ENCODE results near the gene RAD51B.
A peak's percentile ranks its signal among the peaks of the same experiment; 100 is the strongest.

RAD51B gene

GRCh38 chr14:68132563-68133121 is 313.1 kb downstream of the RAD51B start:
- Histone ChIP-seq H3K27me3 (ENCODE audit: control insufficient read depth in 5 of 5, insufficient read depth in 4 of 5, low read length in 5 of 5) (no peaks in the 10 kb centered on the region), H3K4me3 (ENCODE audit: low read depth in 1 of 5, low read length in 5 of 5) (no peak overlapping the region), H3K36me3 (ENCODE audit: control insufficient read depth in 5 of 5, insufficient read depth in 5 of 5, low read length in 5 of 5) (no peaks in the 10 kb centered on the region), H3K4me1 (ENCODE audit: control insufficient read depth in 5 of 5, insufficient read depth in 5 of 5, low read length in 5 of 5) (peaks cover 0 to 2% (median 0%) of the 10 kb centered on the region in 5 donors), H3K27ac (ENCODE audit: low read depth, low read length) (no peak overlapping the region), H3K9ac (ENCODE audit: low read length in 5 of 5) (no peak overlapping the region), H3K9me3 (ENCODE audit: control insufficient read depth in 5 of 5, low read length in 5 of 5) (no peaks in the 10 kb centered on the region)

DNA sequence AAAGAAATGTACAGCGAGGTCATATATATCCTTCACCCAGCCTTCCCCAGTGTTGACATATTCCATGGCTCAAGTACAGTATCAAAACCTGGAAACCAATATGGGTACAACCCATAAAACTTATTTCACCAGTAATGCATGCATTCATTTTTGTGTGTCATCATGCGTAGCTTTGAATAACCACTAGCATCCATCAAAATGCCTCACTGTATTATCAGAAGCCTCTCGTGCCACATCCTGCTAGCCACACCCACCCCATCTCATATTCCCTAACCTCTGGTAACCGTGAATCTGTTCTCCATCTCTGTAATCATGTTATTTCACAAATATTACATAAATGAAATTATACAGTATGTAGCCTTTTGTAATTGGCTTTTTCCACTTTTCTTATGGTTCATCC is 314.3 kb downstream of the RAD51B start:
- peaks cover 0 to 6% (median 3%) of the 10 kb centered on the region in 5 donors for H3K4me1 ChIP-seq (ENCODE audit: control insufficient read depth in 5 of 5, insufficient read depth in 5 of 5, low read length in 5 of 5)

DNA sequence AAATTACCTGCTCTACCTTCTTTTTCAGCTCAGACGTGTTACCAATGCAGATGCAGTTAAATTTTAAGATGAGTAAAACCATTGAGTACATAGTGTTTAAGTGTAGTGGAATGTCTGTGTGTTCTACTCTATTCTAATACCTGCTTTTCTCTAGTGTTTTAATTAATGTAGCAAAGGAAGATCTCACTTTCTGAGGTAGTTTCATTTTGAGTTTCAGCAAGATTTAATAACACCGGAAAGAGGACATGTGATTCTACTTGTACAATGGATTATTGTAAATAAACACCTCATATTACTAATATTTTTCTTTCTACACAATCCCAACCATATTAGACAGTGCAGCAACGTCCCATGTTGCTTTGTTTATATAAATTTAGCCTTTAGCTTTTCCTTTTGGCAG is 315.4 kb downstream of the RAD51B start:
- Histone ChIP-seq H3K27ac (ENCODE audit: low read depth, low read length) (no peak overlapping the region), H3K4me1 (ENCODE audit: control insufficient read depth in 5 of 5, insufficient read depth in 5 of 5, low read length in 5 of 5) (peaks cover 0 to 11% (median 6%) of the 10 kb centered on the region in 5 donors), H3K27me3 (ENCODE audit: control insufficient read depth in 5 of 5, insufficient read depth in 4 of 5, low read length in 5 of 5) (no peaks in the 10 kb centered on the region), H3K9ac (ENCODE audit: low read length in 5 of 5) (no peak overlapping the region), H3K36me3 (ENCODE audit: control insufficient read depth in 5 of 5, insufficient read depth in 5 of 5, low read length in 5 of 5) (no peaks in the 10 kb centered on the region), H3K4me3 (ENCODE audit: low read depth in 1 of 5, low read length in 5 of 5) (no peak overlapping the region), H3K9me3 (ENCODE audit: control insufficient read depth in 5 of 5, low read length in 5 of 5) (no peaks in the 10 kb centered on the region)

More for the DNA sequence above, 314.3 kb downstream of the RAD51B start:
- Histone ChIP-seq H3K27me3 (ENCODE audit: control insufficient read depth in 5 of 5, insufficient read depth in 4 of 5, low read length in 5 of 5) (no peaks in the 10 kb centered on the region), H3K36me3 (ENCODE audit: control insufficient read depth in 5 of 5, insufficient read depth in 5 of 5, low read length in 5 of 5) (no peaks in the 10 kb centered on the region), H3K4me3 (ENCODE audit: low read depth in 1 of 5, low read length in 5 of 5) (no peak overlapping the region), H3K9me3 (ENCODE audit: control insufficient read depth in 5 of 5, low read length in 5 of 5) (no peaks in the 10 kb centered on the region), H3K27ac (ENCODE audit: low read depth, low read length) (no peak overlapping the region), H3K9ac (ENCODE audit: low read length in 5 of 5) (no peak overlapping the region)

- H3K4me3 ChIP-seq (ENCODE audit: low read depth in 1 of 5, low read length in 5 of 5), result no peak overlapping the region
- H3K9me3 ChIP-seq (ENCODE audit: control insufficient read depth in 5 of 5, low read length in 5 of 5), result no peaks in the 10 kb centered on the region
- no peak overlapping the region for H3K9ac ChIP-seq (ENCODE audit: low read length in 5 of 5)
- H3K27me3 ChIP-seq (ENCODE audit: control insufficient read depth in 5 of 5, insufficient read depth in 4 of 5, low read length in 5 of 5), result no peaks in the 10 kb centered on the region
- peaks cover 0 to 16% (median 12%) of the 10 kb centered on the region in 5 donors for H3K4me1 ChIP-seq (ENCODE audit: control insufficient read depth in 5 of 5, insufficient read depth in 5 of 5, low read length in 5 of 5)
- no peak overlapping the region for H3K27ac ChIP-seq (ENCODE audit: low read depth, low read length)
- H3K36me3 ChIP-seq (ENCODE audit: control insufficient read depth in 5 of 5, insufficient read depth in 5 of 5, low read length in 5 of 5), result no peaks in the 10 kb centered on the region
These were observed 316.0 kb downstream of the RAD51B start for GRCh38 chr14:68135566-68135965.

DNA sequence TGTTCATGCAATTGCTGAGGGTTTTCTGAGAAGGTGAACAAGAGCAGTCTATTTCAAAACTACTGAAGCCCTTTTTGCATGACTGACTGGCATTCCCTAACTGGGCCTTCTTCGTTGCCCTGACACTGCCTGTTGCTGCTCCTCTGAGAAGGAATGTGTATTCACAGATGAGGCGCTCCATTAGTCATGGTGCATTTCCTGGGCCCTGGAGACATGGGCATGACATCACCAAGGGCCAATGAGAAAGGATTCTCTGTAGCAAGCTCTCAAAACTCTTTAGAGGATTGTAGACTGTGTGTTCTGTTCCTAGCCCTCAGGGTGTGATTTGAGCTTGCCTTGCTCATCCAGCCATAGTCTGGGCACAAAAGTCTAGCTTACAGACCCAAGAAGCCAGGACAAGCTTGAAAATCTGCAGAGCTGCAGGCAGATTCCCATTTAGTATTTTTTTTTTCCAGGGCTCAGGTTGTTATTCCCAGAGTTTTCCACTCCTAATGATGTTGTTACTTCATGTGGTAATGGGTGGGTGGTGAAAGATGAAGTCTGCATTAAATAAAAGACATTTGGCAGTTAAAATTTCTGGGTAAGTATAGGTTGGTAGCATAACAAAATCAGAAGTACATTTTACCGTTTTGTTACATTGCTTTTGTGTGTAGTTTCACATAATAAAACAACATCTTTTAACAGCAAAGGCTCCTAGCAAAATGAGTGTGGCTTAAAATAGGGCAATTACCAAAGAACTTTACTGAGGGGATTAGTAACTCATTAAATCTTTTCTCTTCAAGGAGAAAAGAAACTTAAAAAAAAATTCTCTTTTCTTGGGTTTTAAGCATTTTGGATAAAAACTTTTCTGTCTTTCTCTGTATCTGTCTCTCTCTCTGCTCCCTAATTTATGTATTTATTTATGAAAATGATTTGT is 318.4 kb downstream of the RAD51B start:
- Histone ChIP-seq H3K27me3 (ENCODE audit: control insufficient read depth in 5 of 5, insufficient read depth in 4 of 5, low read length in 5 of 5) (no peaks in the 10 kb centered on the region), H3K27ac (ENCODE audit: low read depth, low read length) (no peak overlapping the region), H3K4me1 (ENCODE audit: control insufficient read depth in 5 of 5, insufficient read depth in 5 of 5, low read length in 5 of 5) (peaks cover under 1 to 20% (median 18%) of the 10 kb centered on the region in 5 donors), H3K9me3 (ENCODE audit: control insufficient read depth in 5 of 5, low read length in 5 of 5) (no peaks in the 10 kb centered on the region), H3K4me3 (ENCODE audit: low read depth in 1 of 5, low read length in 5 of 5) (no peak overlapping the region), H3K9ac (ENCODE audit: low read length in 5 of 5) (no peak overlapping the region), H3K36me3 (ENCODE audit: control insufficient read depth in 5 of 5, insufficient read depth in 5 of 5, low read length in 5 of 5) (no peaks in the 10 kb centered on the region)

- peak overlapping the region; percentile 63 for H3K27ac ChIP-seq (ENCODE audit: low read depth, low read length)
- peaks cover 6 to 36% (median 30%) of the 10 kb centered on the region in 5 donors for H3K4me1 ChIP-seq (ENCODE audit: control insufficient read depth in 5 of 5, insufficient read depth in 5 of 5, low read length in 5 of 5)
- H3K9me3 ChIP-seq (ENCODE audit: control insufficient read depth in 5 of 5, low read length in 5 of 5), result no peaks in the 10 kb centered on the region
- no peaks in the 10 kb centered on the region for H3K36me3 ChIP-seq (ENCODE audit: control insufficient read depth in 5 of 5, insufficient read depth in 5 of 5, low read length in 5 of 5)
- no peak overlapping the region for H3K4me3 ChIP-seq (ENCODE audit: low read depth in 1 of 5, low read length in 5 of 5)
- H3K27me3 ChIP-seq (ENCODE audit: control insufficient read depth in 5 of 5, insufficient read depth in 4 of 5, low read length in 5 of 5), result no peaks in the 10 kb centered on the region
- H3K9ac ChIP-seq (ENCODE audit: low read length in 5 of 5), result no peak overlapping the region
These were observed 320.0 kb downstream of the RAD51B start for GRCh38 chr14:68139431-68140075.

DNA sequence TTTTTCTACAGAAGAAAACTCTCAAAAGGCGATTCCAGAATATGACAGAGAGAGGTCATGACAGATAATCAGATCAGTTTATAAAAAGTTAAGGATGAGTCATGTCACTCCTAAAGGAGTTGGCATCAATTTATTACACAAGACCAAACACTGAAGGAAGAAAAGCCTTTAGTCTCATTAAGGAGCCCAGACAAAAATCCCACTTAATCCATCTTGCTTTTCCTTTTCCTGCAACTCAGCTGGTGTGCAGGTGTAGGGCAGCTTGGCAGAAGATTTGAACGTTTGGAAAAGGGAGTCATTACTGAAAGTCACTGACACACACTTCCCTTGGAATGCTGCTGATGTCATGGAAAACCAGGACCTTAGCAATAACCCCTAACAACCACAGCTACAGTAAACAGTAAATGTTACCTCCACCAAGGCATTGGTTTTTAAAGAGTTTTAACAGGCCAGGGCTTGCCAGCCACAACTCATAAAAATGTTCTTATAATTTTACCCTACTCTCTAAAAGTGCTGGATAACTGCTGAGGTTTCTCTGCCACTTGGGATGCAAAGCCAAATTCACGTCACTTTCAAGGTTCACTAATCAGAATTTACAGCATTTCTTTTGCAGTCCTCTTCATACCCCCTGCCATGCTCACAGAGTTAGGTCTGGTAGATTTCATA is 320.6 kb downstream of the RAD51B start:
- no peaks in the 10 kb centered on the region for H3K9me3 ChIP-seq (ENCODE audit: control insufficient read depth in 5 of 5, low read length in 5 of 5)
- no peaks in the 10 kb centered on the region for H3K27me3 ChIP-seq (ENCODE audit: control insufficient read depth in 5 of 5, insufficient read depth in 4 of 5, low read length in 5 of 5)
- H3K4me3 ChIP-seq (ENCODE audit: low read depth in 1 of 5, low read length in 5 of 5), result no peak overlapping the region
- H3K36me3 ChIP-seq (ENCODE audit: control insufficient read depth in 5 of 5, insufficient read depth in 5 of 5, low read length in 5 of 5), result no peaks in the 10 kb centered on the region
- peaks cover 6 to 42% (median 30%) of the 10 kb centered on the region in 5 donors for H3K4me1 ChIP-seq (ENCODE audit: control insufficient read depth in 5 of 5, insufficient read depth in 5 of 5, low read length in 5 of 5)
- H3K27ac ChIP-seq (ENCODE audit: low read depth, low read length), result peak overlapping the region; percentile 63
- H3K9ac ChIP-seq (ENCODE audit: low read length in 5 of 5), result peak overlapping the region in 1 of 5 donors; percentile 4

- Histone ChIP-seq H3K27me3 (ENCODE audit: control insufficient read depth in 5 of 5, insufficient read depth in 4 of 5, low read length in 5 of 5) (no peaks in the 10 kb centered on the region), H3K36me3 (ENCODE audit: control insufficient read depth in 5 of 5, insufficient read depth in 5 of 5, low read length in 5 of 5) (no peaks in the 10 kb centered on the region), H3K9ac (ENCODE audit: low read length in 5 of 5) (no peak overlapping the region), H3K9me3 (ENCODE audit: control insufficient read depth in 5 of 5, low read length in 5 of 5) (no peaks in the 10 kb centered on the region), H3K27ac (ENCODE audit: low read depth, low read length) (peak overlapping the region; percentile 63), H3K4me3 (ENCODE audit: low read depth in 1 of 5, low read length in 5 of 5) (no peak overlapping the region), H3K4me1 (ENCODE audit: control insufficient read depth in 5 of 5, insufficient read depth in 5 of 5, low read length in 5 of 5) (peaks cover 6 to 42% (median 30%) of the 10 kb centered on the region in 5 donors)
These were observed 321.2 kb downstream of the RAD51B start for GRCh38 chr14:68140806-68141205.

DNA sequence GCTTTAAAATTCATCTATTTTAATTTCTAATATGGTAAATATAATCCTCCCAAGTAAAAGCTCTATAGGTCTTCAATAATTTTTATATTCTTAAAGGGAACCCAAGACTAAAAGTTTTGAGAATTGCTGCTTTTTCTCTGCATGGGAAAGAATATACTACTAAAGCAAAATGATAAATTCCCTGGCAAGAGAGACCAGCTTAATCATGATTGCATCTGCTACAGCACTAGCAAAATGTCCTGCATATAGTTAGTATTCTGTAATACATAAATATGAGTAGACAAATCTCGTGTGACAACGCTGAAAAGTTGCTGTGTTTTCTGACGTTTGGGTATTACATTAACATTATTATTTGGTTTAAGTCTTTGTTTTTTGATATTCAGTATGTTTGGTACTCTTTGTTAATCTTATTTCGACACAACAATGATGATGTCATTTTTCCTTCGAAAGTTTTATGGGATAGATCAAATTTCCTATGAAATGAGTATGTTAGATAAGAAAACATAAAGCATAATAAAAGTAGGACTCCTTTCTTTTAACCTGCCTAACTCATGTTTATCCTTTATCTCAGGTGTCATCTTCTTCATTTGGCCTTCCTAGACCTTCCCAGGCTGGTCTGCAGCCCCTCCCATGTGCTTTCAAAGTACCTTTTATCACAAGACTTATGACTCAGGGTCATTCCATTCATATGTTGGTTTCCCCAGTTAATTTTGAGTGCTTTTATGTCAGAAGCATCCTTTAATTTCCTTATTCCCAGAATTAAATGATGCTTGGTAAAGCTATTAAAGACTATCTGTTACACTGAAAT is 321.9 kb downstream of the RAD51B start:
- H3K36me3 ChIP-seq (ENCODE audit: control insufficient read depth in 5 of 5, insufficient read depth in 5 of 5, low read length in 5 of 5), result no peaks in the 10 kb centered on the region

More for the DNA sequence above, 321.9 kb downstream of the RAD51B start:
- Histone ChIP-seq H3K27me3 (ENCODE audit: control insufficient read depth in 5 of 5, insufficient read depth in 4 of 5, low read length in 5 of 5) (no peaks in the 10 kb centered on the region), H3K9ac (ENCODE audit: low read length in 5 of 5) (no peak overlapping the region), H3K27ac (ENCODE audit: low read depth, low read length) (no peak overlapping the region), H3K4me1 (ENCODE audit: control insufficient read depth in 5 of 5, insufficient read depth in 5 of 5, low read length in 5 of 5) (peaks cover 6 to 47% (median 30%) of the 10 kb centered on the region in 5 donors), H3K4me3 (ENCODE audit: low read depth in 1 of 5, low read length in 5 of 5) (no peak overlapping the region), H3K9me3 (ENCODE audit: control insufficient read depth in 5 of 5, low read length in 5 of 5) (no peaks in the 10 kb centered on the region)
